Stomach (tissue), 9 donors: ENCODE measurements around the gene VEGFC. TPM values are rescaled to one million over a fixed set of nuclear protein-coding genes. Genes with fewer than 3 reads are reported as not detected.

Source experiments
- DNase-seq, 2 donors: peaks; one replicate each; pipeline versions ENCODE4 v3.0.0 to v3.0.0-alpha.2; 2013 to 2019
- H3K27ac ChIP-seq, 5 donors: fragments of 200-600 bp in 4 of 5; sonication (generic) in 4 of 5; one replicate each; pipeline ENCODE4 v1.5.1; 2013 to 2019; ENCODE audit warnings: mild to moderate bottlenecking in 1 of 5, moderate library complexity in 1 of 5
- H3K27me3 ChIP-seq, 3 donors: fragments of 200-600 bp; sonication (generic); one replicate each; pipeline ENCODE4 v1.5.1; 2017 to 2019; ENCODE audit warnings: mixed run types in 1 of 3
- H3K36me3 ChIP-seq, 4 donors: fragments of 200-600 bp; sonication (generic); 1 replicate in 3 of 4; 2 replicates in 1 of 4; pipeline ENCODE4 v1.5.1; 2016 to 2019
- H3K4me1 ChIP-seq, 4 donors: fragments of 200-600 bp; sonication (generic); one replicate each; pipeline ENCODE4 v1.5.1; 2016 to 2019
- H3K4me3 ChIP-seq, 4 donors: fragments of 200-600 bp; sonication (generic) in 3 of 4; one replicate each; pipeline ENCODE4 v1.5.1; 2016 to 2019; ENCODE audit warnings: mild to moderate bottlenecking in 1 of 4
- H3K9me3 ChIP-seq, 4 donors: fragments of 200-600 bp; sonication (generic); one replicate each; pipeline ENCODE4 v1.5.1; 2016 to 2019
- CTCF ChIP-seq, 7 experiments: fragments of 450-650 bp in 4 of 7; fragments of 200-600 bp in 3 of 7; sonication (generic) in 3 of 7; IDR thresholded peaks; one replicate each; pipeline ENCODE4 v1.5.1; 2016 to 2019; ENCODE audit warnings: antibody characterized with exemption in 7 of 7, control low read depth in 2 of 7, mild to moderate bottlenecking in 1 of 7
- EP300 ChIP-seq: sonication (generic); formaldehyde crosslinking; IDR thresholded peaks from one replicate; pipeline ENCODE4 v1.6.1; 2017; ENCODE audit warnings: antibody characterized with exemption
- POLR2A ChIP-seq, 4 donors: fragments of 450-650 bp; IDR thresholded peaks; one replicate each; pipeline ENCODE4 v1.6.1; 2016; ENCODE audit warnings: antibody characterized with exemption in 4 of 4, control low read depth in 2 of 4, mild to moderate bottlenecking in 1 of 4, moderate library complexity in 1 of 4
- POLR2AphosphoS5 ChIP-seq, 3 donors: sonication (generic); formaldehyde crosslinking; IDR thresholded peaks; one replicate each; pipeline ENCODE4 v1.6.1; 2016; ENCODE audit warnings: antibody characterized with exemption in 3 of 3
- WGBS, 5 donors: extraction: QIAGEN DNeasy Blood & Tissue Kit in 3 of 5; methylation state at CpG; one replicate each; pipeline versions ENCODE4 v1.1.5 to v1.1.7; 2013 to 2018; 5-methylcytosine and 5-hydroxymethylcytosine counted together
- intact Hi-C: fragments of 100-400 bp; cut with DNase I; formaldehyde crosslinking; loops from one replicate; pipeline ENCODE4 v1.15.1; 2023; ENCODE audit warnings: low total_unique reads
- polyA plus RNA-seq, 3 donors: library from polyadenylated mRNA; stranded (reverse); fragments of 200-250 nt; gene quantifications; one replicate each; pipeline ENCODE4 v1.2.3, GENCODE V29; 2013
- total RNA-seq, 5 donors: library from RNA; depleted of rRNA; stranded (reverse); fragments of >200 nt; gene quantifications; one replicate each; pipeline versions ENCODE4 v1.1.0 to v1.2.3, GENCODE V29; 2014 to 2016
- donor health status: healthy with polysubstance abuse.
- donor health status: Bipolar disorder and iron deficiency.
- donor health status: healthy.

VEGFC gene
- total and polyA plus RNA-seq, 8 donors: 0.45 to 6.4 (median 1.3) TPM; not detected in 2

DNA sequence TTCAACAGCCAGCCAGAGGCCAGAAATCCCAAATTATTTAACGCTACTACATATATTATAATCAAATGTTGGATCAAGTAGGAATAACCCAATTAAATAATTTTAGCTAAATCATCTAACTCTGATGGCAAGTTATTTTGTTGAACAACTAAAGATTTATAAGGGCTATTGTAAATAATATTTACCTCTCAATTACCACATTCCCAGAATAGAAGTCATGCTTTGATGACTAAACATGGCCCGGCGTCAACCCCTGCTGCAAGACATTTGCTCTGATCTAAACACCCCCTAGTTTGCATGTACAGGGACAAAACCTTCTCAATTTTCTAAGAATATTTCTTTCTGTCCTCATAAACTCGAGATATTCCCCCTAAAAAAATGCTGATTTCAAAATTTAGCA is 14.2 kb downstream of the VEGFC start:
- H3K36me3 ChIP-seq: no peaks in the 10 kb centered on the region
- peaks cover 0 to 7% (median 0%) of the 10 kb centered on the region in 4 donors for H3K4me1 ChIP-seq
- no peak for TF ChIP-seq POLR2AphosphoS5 (IDR thresholded peaks at IDR 0.05)
- no peak for TF ChIP-seq CTCF (IDR thresholded peaks at IDR 0.05)
- no peak for TF ChIP-seq EP300
- no peak for TF ChIP-seq POLR2A (IDR thresholded peaks at IDR 0.05)
- no peak overlapping the region for H3K4me3 ChIP-seq
- H3K27ac ChIP-seq: no peak overlapping the region
- H3K9me3 ChIP-seq: no peaks in the 10 kb centered on the region
- WGBS, 5 donors: 62 to 73% (median 69%) methylated on average over 4 of the region's 4 CpGs
- intact Hi-C loops: no loop called here
- no peaks in the 10 kb centered on the region for H3K27me3 ChIP-seq
- DNase-seq: no peak

DNA sequence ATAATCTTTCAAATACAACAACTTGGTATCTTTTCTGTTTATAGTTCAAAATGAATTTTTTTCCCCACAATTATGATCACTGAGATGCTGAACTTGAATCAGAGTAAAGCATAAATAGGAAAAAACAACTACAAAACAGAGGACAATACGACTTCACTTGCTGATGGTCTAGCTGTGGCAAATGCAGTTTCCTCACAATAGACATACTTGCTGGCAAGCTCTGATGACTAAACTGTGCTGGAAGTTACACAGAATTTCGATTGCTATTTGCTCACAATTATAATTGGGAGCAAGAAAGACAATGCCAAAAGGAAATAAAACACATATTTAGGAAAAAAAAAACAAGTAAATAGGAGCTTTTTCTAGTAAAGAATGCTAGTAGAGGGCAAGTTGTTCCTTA is 14.7 kb downstream of the VEGFC start:
- no peaks in the 10 kb centered on the region for H3K36me3 ChIP-seq
- DNase-seq: no peak
- 12 to 29% (median 21%) methylated on average over 2 of the region's 2 CpGs for WGBS, 5 donors
- H3K27ac ChIP-seq: no peak overlapping the region
- peaks cover 0 to 7% (median 0%) of the 10 kb centered on the region in 4 donors for H3K4me1 ChIP-seq
- H3K9me3 ChIP-seq: no peaks in the 10 kb centered on the region
- intact Hi-C loops: no loop called here
- H3K27me3 ChIP-seq: no peaks in the 10 kb centered on the region
- TF ChIP-seq EP300: no peak
- no peak for TF ChIP-seq CTCF (IDR thresholded peaks at IDR 0.05)
- no peak for TF ChIP-seq POLR2AphosphoS5 (IDR thresholded peaks at IDR 0.05)
- TF ChIP-seq POLR2A (IDR thresholded peaks at IDR 0.05): no peak
- H3K4me3 ChIP-seq: no peak overlapping the region

DNA sequence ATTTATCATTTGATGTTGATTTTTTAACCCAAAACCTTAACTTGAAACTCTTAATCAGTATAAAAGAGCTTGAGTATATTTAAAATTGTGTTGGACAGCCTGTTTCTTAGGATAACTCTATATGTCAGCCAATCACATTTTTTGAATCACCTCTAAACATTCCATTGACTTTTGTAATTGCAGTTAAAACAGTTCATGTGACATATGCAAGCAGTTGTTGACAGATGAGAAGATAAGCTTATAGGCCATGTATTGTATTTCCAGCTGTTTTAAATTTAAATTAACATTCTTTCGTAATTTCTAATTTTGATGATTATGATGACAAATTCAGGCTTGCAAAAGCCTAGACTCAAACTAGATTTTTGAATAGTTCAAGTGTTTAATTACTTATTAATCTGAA is 17.4 kb downstream of the VEGFC start:
- Histone ChIP-seq H3K4me1 (no peaks in the 10 kb centered on the region), H3K36me3 (no peaks in the 10 kb centered on the region), H3K27me3 (no peaks in the 10 kb centered on the region), H3K27ac (no peak overlapping the region), H3K4me3 (no peak overlapping the region), H3K9me3 (no peaks in the 10 kb centered on the region)
- DNase-seq: no peak
- 82 to 91% (median 84%) methylated on average over 1 of the region's 1 CpG for WGBS, 5 donors
- TF ChIP-seq EP300: no peak
- no peak for TF ChIP-seq CTCF (IDR thresholded peaks at IDR 0.05)
- TF ChIP-seq POLR2A (IDR thresholded peaks at IDR 0.05): no peak
- intact Hi-C loops: no loop called here

- WGBS, 5 donors: 47 to 65% (median 55%) methylated on average over 4 of the region's 4 CpGs
- no peak for DNase-seq
- H3K9me3 ChIP-seq: no peaks in the 10 kb centered on the region
- no peaks in the 10 kb centered on the region for H3K4me1 ChIP-seq
- no peaks in the 10 kb centered on the region for H3K36me3 ChIP-seq
- no peaks in the 10 kb centered on the region for H3K27me3 ChIP-seq
- no peak for TF ChIP-seq POLR2AphosphoS5 (IDR thresholded peaks at IDR 0.05)
- no peak for TF ChIP-seq CTCF (IDR thresholded peaks at IDR 0.05)
- TF ChIP-seq EP300: no peak
- no peak for TF ChIP-seq POLR2A (IDR thresholded peaks at IDR 0.05)
- H3K4me3 ChIP-seq: no peak overlapping the region
- intact Hi-C loops: no loop called here
- no peak overlapping the region for H3K27ac ChIP-seq
Observed at GRCh38 chr4:176774852-176775251, 17.9 kb downstream of the VEGFC start.
